Measurements from ENCODE around the gene SNRNP25.

SNRNP25 gene

DNA sequence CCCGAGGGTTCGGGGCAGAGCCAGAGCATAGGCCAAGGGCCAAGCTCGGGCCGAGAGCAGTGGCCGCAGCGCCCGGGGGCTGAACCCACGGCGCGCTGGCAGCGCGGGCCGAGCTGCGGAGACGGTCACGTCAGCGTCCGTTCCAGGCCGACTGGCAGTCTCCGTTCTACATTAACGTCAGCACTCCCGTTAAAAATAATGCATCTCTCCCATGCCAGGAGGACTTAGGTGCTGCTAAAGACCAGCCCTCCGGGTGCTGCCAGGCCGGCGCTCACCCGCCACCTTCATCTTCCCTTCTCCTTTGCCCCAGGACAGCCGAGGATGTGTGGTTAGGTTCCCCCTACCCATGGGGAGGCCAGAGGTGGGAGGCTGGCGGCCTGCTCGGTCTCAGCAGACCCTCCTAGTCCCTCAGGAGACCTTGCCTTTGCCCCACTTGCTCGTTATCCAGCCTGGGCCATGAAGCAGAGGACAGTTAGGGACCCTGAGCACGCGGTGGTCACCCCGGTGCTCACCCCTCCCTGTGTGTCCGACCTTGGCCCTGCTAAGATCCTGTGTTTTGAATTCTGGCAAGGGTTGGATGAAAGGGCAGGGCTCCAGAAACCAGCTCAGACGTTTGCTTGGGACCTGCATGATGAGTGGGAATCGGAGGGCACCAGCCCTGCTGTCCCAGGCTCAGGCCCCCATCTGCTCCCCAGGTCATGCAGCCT lies 25.0 kb downstream of the SNRNP25 start:
- no peak for DNase-seq

DNA sequence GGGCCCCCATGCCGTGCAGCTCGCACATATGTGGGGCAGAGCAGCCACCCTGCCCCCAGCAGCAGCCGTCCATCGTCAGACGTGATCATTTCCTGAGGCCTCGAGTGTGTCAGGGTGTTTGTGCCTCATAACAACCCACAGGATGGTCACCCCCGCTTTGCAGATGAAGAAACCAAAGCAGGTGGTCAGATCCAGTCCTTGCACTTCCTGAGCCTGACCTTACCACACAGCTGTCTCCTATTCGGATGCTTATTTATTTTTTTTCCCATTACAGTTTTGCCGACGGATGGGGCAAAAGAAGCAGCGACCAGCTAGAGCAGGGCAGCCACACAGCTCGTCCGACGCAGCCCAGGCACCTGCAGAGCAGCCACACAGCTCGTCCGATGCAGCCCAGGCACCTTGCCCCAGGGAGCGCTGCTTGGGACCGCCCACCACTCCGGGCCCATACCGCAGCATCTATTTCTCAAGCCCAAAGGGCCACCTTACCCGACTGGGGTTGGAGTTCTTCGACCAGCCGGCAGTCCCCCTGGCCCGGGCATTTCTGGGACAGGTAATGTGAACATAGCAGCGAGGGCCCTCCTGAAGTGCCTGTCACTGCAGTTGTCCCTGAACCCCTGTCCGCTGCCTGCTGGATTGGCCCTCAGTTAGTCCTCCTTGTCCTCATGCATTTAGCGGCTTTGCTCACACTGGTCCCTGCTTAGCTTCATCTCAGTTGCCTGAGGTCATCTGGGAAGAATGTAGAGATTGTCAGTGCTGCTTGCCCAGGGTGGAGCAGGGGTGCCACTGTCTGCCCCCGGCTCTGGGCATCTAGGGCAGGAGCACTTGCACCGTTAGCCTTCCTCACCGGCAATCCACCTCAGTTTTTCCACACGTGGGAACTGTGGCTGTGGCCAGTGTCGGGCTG lies 25.8 kb downstream of the SNRNP25 start:
- peak; percentile 7 to 27 for DNase-seq

DNA sequence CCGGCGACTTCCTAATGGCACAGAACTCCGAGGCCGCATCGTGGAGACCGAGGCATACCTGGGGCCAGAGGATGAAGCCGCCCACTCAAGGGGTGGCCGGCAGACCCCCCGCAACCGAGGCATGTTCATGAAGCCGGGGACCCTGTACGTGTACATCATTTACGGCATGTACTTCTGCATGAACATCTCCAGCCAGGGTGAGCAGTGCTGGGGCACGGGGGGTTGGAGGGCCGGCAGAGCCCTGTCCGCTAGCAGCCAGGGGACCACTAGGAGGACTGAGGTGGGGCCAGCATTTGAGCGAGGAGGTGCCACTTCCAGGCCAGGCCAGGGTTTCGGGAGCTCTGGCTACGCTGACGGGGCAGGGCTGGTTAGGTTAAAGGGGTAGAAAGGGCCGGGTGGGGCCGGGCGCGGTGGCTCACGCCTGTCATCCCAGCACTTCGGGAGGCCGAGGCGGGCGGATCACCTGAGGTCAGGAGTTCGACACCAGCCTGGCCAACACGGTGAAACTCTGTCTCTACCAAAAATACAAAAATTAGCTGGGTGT lies 29.5 kb downstream of the SNRNP25 start:
- no peak for DNase-seq

DNA sequence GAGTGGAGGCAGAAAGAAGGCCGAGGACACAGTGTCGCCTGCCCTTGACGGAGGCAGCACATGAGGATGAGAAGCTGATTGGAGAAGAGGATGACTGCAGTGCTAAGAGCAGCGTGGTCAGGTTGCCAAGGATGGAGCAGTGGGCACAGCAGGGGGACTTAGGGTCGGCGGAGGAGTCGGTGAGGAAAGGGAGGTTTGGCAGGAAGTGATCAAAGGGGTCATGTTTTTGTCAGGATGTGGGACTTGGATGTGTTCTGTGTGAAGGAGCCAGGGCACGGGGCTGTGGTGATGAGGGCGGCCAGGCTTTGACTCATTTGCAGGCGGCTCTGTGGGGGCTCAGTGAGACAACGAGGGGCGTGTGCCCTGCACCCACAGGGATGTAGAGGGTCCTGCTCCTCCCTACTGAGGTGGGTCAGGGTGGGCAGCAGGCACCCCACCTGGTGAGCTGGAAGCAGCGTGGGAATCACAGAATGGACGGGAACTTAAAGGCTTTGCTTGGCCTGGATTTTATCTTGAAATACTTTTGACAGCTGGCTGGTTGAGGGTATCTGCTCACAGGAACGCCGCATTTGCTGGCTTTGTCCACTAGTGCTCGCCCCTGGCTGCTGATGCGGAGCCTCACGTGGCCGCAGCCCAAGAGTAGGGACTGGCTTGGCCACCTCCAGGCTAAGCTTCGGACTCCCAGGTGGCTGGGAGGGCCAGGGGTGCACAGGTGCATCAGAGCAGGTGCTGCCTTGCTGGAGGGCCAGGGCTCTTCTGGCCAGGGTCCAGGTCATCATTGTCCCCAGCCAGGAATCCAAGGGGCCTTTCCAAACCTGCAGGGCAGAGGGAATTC lies 30.4 kb downstream of the SNRNP25 start:
- no peak for DNase-seq

DNA sequence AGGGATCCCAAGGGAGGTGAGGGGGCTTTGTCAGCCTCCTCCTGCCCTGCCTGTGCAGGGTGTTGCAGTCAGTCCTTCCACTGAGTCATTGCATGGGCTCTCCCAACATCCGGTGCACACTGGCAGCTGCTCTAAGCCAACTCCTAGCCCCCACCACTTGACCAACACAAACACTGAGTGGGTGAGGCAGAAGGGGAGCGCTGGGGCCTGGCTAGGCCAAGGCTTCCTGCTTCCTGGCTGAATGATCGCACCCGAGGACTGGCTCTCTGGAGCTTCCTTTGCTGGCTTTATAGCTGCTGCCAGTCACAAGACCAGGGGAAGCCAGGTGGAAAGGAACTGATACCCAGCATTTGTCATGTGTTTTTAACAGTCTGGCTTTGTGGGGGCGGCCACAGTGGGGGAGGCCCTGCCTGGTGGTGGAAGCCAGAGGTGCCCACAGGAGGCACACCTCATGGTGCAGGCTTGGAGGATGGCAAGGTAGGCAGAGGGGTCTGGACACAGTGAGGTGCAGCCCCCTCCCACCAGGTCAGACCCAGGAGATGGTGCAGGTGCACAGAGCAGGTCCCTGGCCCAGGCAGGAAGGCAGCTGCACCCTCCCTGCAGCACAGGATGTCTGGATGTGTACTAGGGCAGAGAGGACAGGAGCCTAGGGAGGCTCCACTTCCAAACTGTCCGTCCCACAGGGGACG lies 31.2 kb downstream of the SNRNP25 start:
- DNase-seq: peak; percentile 68 to 70

DNA sequence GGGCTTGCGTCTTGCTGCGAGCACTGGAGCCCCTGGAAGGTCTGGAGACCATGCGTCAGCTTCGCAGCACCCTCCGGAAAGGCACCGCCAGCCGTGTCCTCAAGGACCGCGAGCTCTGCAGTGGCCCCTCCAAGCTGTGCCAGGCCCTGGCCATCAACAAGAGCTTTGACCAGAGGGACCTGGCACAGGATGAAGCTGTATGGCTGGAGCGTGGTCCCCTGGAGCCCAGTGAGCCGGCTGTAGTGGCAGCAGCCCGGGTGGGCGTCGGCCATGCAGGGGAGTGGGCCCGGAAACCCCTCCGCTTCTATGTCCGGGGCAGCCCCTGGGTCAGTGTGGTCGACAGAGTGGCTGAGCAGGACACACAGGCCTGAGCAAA lies 31.8 kb downstream of the SNRNP25 start:
- no peak for DNase-seq

DNA sequence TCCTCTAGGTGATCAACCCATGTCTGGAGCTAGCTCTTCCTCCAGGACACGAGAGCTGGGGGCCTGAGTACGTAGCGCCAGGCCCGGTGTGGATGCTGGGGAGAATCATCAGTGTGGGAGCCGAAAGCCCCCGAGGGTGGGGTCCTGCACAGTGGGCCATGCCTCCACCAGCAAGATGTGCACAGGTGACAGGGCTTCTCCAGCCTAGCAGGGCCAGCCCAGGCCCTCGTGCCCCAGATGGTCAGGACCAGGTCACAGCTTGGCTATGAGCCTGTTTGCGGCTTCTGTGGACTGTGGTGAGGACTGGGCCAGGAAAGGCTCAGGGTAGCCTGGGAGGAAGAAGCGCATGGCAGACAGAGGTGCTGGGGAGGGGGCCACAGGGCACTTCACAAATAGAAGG lies 32.2 kb downstream of the SNRNP25 start:
- no peak for DNase-seq

DNA sequence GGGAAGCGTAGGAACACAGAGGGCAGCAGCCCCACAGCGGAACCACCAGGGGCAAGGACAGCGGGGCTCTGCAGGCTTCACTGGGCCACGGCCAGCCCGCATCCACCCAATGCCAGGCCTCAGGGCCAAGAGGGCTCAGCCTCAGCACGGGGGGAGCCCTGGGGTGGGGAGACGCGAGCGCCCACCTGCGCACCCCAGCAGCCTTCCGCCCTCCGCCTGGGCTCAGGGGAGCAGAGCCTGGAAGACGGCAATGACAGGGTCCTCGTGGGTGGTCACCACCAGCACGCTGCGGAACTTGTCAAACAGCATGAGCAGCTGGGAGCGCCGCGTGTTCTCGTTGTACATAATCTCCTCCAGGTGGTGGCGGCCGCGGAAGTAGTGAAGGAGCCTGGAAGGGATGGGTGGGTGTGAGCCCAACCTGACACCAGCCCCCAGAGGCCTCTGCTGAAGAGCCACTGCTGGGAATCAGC lies 32.9 kb downstream of the SNRNP25 start:
- DNase-seq: no peak

DNA sequence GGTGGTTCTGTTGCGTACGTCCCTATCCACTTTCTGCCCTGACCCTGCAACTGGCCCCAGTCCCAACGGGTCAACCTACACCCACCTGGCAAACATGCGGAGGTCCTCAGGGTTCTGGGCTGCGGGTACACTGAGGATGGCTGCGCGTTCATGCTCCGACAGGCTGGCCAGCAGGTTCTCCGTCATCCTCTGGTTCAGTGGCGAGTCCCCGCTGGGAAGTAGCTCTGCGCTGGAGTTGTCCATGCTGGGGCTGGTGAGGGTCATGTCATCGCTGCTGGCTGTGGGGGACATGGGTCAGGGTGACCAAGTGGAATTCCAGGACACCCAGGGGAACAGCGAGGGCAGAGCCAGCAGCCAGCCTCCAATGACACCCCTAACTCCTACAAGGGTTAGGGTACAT lies 35.0 kb downstream of the SNRNP25 start:
- DNase-seq: no peak

DNA sequence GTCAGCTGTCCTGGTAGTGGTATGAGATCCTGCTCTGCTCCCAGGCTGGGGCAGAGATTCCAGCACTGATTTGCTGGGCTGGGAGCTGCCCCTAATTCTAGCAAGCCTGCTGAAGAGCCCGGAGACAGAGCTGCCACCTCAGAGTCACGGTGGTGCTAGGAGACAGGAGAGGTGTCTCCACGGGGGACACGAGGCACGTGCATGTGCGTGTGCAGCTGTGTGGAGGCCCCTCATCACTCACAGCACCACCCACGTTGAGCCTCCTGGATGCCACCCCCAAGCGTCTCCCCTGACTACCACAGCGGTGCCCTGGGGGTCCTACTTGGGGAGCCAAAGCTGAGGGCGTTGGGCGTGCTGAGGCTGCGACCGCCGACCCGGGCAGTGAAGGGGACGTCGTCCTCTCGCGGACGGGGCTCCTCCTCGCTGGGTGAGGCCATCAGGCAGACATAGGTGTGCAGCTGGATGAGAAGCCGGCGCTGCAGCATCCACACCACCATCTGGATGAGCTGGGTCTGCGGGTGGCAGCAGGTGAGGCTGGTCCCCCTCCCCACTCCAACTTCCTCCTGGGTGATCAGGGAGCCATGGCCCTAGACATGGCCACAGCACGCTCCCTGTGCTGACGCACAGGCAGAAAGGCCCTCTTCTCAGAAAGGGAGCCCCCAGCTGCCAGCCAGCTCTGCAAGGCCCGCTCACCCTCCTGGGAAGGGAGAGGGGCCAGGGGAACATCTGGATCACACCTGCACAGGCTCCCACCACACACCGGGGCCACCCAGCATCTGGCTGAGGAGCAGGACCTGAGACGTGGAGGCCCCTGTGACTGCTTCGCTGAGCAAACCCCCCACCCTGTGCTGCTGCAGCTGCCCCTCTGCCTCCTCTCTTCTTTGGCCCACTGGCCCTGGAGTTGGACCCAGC lies 36.0 kb downstream of the SNRNP25 start:
- DNase-seq: no peak

DNA sequence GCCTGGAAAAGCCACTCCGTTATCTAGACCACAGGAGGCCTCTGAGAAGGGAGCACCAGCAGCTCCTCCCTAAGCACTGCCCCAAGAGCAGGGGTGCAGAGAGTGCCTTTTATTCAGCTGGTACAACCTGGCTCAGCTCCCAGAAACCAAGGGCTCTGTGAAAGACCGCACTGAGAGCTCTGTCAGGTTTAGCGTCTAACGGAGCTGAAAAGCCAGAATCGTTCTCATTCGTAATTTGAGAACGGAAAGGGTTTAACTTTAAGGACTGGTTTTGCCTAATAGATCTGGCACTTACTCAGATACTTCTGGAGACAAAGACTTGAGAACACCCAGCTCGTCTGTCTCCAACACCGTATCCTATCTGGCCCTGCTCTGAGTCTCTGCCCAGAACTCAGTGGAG lies 37.9 kb downstream of the SNRNP25 start:
- DNase-seq: no peak

DNA sequence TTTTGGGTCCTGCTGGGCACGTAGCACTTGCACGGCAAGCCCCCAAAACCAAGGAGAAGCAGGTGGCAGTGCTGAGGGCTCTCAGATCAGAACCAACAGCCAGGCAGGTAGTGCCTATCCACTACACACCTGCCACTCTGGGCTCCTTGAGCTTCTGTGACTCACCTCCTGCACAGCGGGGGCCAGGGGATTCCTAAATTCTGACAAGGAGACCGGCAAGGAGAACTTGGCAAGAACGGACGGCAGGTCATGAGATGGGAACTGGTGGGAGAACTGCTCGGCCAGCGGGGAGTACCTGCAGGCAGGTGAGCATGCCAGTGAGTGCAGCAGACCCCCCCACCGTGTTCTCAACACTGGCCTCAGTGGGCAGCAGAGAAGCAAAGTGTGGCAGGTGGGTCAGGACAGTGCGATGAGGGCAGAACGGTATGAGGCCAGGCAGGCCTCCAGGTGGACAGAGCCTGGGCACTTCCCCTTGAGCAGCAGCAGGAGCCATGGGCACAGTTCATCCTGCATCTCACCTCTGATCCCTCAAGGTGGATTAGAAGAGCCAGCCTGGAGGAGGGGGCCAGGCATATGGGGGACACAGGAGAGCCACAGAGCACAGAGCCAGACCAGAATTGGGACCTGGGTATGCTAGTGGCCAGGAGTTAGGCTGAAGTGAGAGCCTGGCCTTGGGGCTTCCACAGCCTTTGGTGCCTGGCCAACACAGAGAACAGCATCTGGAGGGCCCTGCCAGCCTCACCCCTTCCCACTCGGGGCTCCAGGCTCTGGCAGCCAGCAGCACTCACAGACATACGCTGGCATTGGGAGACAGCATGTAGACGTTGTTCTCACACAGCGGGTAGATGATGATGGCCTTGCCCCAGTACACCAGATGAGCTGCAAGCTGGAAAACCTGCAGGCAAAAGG lies 39.1 kb downstream of the SNRNP25 start:
- no peak for DNase-seq

DNA sequence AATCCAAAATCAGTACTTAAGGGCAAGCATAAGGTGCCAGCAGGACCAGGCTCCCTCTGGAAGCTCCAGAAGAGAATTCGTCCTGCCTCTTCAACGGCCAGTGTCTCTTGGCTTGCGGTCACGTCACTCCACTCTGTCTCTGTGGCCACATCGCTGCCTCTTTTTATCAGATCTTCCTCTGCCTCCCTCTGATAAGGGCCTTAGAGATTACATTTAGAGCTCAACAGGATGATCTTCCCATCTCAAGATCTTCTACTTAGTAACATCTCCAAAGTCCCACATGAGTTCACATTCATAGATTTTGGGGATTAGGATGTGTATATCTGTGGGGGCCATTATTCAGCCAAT lies 41.3 kb downstream of the SNRNP25 start:
- DNase-seq: no peak

DNA sequence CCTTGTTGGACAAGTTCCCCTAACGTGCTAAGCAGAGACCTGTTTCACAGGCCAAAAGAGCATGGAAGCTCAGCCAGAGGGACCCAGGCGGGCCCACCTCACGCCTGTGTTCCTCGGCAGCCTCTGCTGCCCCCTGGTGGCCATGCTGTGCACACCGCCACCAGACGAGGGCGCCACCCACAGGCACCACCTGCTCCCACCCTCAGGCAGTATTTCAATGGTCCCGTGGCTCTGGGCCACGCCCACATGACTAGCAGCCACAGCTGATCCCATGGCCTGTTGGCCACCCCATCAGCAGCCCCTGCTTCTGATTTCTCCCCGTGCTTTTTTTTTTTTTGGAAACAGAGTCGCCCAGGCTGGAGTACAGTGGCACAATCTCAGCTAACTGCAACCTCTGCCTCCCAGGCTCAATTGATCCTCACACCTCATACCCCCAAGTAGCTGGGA lies 43.3 kb downstream of the SNRNP25 start:
- peak; percentile 85 to 86 for DNase-seq

DNA sequence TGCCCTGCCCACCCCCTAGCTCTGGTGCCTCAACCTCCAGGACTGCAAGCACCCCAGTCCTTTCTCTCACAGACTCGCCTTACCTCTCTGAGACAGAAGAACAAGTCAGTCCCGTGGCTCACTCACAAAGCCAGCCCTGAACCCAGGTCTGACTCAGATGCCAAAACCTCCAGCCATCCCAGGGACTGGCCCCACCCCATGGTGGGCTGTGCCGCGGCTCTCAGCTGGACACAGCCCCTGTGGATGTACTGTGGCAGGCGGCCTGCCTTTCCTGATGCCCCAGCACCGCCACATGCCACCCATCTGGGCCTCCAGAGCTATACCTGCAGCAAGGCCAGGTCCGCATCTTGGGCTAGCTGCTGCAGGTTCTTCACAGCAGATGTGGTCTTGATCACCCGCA lies 44.2 kb downstream of the SNRNP25 start:
- DNase-seq: no peak

DNA sequence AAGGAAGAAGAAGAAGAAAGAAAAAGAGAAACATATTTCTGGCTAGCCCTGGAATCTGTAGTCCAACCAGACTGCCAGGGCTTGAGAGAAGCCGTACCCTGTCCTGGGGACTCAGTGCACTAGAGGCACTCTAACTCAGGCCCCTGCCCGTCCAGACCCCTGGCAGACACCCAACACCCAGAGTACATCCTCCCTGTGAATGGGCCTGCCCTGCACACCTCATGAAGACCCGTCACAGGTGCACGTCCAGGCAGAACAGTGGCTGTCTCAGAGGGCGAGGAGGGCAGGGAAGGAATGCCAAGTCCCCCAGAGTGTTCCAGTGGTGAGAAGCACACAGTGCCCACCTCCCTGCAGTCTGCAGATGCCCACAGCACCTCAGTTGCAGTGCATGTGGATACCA lies 47.4 kb downstream of the SNRNP25 start:
- DNase-seq: no peak

DNA sequence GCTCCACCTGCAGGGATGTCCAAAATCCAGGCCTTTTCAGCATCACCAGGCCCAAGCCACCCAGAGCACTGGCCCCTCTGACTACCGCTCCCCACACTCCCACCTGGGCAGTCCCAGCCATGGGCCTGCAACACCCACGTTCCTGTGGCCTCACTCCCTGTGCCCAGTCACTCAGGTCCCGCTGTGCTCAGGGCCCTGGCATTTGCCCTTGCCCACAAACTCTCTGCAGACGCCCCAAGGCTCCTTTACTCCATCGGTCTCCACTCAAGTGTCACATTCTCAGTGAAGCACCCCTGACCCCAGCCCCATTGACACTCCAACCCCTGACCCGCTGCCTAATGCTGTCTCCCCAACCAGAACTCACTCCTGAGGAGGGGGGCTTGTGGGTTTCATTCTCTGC lies 48.0 kb downstream of the SNRNP25 start:
- DNase-seq: no peak

DNA sequence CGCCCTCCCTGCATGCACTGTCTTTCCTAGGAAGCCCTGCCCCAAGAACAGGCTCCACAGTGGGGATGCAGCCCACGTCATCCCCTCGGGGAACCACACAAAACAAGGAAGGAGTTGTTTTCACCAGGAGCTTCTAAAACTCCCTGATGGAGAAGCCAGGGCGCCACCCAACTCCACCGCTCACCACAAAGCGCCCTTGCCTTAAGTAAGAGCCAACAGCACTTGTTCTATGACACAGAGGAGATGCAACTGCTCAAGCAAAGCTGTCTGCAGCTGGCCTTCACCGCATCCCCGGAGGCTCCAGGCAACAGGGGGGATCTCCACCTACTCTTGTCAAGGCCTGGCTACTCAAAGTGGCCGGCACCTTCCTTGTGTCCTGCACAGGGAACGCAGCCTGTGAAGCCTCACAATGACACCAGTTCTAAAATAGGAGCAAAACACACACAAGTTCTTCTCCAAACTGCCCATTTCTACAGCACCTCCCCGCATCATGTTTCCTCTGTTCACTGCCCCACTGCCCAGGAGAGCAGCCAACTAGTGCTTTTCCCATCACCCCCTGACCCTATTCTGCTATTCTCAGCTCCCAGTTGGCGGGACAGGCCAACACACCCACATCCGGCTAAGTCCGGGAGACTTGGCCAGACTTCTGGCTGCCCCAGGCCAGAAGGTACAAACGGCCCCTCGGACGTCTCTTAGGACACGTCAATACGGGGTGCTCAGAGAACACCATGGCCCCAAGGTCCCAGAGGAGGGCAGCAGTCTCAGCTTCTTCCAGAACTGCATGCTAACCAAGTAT lies 48.6 kb downstream of the SNRNP25 start:
- no peak for DNase-seq

DNA sequence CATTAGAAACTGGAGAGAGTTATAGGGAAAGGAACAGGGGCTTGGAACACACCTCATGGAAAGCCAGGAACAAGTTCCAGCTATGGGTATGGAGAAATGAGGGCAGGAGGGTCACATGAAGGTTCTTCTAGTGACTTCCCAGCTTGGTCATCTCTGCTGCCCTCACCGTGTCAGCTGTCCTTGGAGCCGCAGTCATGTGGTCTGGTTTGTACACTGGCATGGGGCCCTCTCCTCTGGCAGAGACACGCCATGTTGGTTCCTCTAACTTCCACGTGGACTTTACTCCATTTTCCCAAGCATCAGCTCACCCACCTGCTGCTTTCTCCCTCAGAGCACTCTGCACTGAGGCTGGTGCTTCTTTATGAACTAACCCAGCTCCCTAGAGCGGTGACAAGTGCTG lies 50.7 kb downstream of the SNRNP25 start:
- DNase-seq: no peak
